NK-92 (cell line): ENCODE measurements around the gene KCNQ4.

Source experiments
- DNase-seq: peaks from one replicate; lab custom pipeline; 2025; ENCODE audit not compliant: unreplicated experiment; lab: John Stamatoyannopoulos, UW

Gene KCNQ4

GRCh38 chr1:40754201-40754600 lies 29.4 kb upstream of the KCNQ4 start:
- no peak for DNase-seq

DNA sequence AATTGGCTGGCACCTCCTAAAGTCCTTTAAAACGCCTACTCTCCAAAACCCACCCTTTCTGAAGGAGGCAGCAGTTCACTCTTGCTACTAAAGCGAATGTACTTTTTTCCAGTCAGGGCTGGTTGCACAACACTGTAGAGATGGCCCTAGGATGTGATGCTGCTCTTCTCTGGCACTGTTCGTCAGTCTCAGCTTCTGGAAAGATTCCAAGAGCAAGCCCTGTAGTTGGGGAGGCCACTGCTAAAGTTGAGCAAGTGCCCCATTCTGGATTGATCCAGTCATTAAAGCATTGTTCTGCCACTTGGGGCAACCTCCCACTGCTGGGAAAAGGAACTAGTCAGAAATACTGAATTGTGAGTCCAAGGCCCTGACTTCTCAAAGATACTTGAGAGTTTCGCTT lies 28.5 kb upstream of the KCNQ4 start:
- no peak for DNase-seq

DNA sequence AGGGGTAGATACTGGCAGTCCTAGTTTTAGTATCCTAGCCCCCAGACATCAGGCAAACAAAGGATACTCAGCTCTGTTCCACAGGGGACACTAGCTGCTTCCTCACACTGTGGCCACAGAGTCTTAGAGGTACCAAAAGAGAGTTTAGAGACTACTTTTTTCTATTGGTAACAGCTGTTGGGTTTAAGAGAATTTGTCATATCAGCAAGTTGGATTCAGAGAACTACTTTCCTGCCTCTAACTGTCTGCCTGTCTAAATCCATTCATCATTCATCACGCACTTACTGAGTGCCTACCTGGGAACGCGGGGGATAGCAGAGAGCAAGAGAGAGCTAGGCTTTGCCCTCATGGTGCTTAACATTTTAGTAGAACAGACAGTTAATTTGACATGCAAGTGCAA lies 27.1 kb upstream of the KCNQ4 start:
- DNase-seq, result no peak

GRCh38 chr1:40757084-40757483 lies 26.5 kb upstream of the KCNQ4 start:
- DNase-seq, result no peak

GRCh38 chr1:40758004-40758403 lies 25.6 kb upstream of the KCNQ4 start:
- DNase-seq, result no peak

- no peak for DNase-seq
These were observed 24.8 kb upstream of the KCNQ4 start for GRCh38 chr1:40758578-40759343.

DNA sequence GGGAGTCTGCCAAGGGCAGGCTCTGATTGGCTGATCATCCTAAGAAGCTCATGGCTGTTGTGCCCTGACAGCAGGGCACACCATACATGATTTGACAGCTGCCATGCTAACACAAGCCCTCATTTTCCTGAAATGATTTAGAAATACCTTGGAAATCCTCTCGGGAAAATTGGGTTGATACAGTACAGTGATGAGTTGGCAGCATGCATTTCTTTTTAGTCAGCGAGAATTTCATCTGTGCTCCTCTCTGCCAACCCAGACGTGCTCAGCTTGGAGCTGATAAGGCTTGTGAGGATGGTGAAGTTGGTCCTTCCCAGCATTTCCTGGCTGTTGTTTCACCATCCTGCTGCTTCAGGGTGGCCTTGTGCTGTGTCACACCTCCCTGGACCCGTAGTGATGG lies 22.6 kb upstream of the KCNQ4 start:
- no peak for DNase-seq

DNA sequence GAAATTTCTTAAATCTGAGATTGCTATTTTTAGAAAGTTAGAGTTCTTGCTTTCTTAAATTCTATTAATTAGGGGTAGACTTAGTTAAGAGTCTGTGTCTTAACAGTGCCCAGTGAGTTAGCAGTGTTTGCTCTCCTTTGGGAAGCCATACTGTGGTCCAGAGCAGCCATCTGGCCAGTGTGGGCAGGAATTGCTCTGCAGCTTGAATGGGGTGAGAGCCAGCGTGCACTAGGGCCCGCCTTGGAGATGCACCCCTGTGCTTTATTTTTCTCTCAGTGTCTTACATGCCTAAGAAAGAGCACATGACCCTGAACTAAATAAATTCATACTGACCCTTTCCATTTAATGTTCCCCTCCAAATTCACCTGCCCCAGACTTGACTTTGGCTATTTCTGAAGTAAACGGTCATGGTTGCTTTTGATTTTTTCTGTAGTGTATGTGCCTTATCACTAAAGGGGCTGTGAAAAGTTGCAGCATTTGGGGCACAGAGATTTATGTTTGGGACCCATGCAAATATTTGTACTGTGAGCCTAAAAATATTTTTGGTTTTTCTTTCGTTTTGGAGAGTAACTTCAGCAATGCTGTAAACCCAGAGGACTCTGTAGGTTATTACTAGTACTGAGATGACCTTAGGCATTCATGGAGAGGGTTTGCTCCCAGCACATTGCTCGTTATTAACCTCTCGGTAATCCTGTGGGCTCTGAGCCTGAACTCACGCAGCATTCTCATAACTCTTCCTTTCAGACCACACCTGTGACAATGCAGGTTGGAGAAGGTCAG lies 21.3 kb upstream of the KCNQ4 start:
- DNase-seq, result no peak

- no peak for DNase-seq
These were observed 19.6 kb upstream of the KCNQ4 start for GRCh38 chr1:40763742-40764532.

DNA sequence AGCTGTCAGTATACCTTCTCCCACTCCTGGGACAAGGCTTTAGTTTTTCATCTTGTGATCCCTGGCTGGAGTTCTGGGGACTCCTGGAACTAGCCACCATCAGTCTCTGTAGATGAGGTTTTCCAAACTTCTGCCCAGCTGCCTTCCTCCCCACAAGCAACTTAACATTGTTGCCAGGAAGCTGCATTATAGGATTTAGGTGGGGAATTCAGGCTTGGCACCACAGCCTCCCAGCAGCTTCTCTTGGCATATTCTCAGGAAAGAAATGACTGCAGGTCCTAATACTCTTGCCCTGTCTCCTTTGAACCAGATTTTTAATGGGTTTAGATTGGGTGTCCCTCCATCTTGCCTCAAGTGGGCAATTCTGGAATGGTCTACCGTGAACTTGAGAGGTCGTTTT lies 18.6 kb upstream of the KCNQ4 start:
- no peak for DNase-seq

- no peak for DNase-seq
These were observed 17.6 kb upstream of the KCNQ4 start for GRCh38 chr1:40766017-40766416.

DNA sequence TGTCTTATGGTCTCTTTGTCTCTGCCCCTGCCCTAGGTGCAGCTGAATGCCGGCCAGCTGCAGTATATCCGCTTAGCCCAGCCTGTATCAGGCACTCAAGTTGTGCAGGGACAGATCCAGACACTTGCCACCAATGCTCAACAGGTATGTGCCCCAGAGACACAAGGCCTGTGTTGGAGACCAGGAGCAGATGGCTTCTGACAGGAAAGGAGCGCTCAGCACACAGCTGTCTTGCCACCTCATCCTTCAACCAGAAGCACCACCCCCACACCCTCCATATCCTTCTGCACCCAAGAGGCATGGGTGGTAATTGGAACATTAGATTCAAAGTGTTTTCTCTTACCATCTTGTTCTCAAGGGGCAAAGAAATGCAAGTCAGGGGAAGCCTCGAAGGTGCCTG lies 17.0 kb upstream of the KCNQ4 start:
- no peak for DNase-seq

- no peak for DNase-seq
These were observed 15.2 kb upstream of the KCNQ4 start for GRCh38 chr1:40768146-40768990.

DNA sequence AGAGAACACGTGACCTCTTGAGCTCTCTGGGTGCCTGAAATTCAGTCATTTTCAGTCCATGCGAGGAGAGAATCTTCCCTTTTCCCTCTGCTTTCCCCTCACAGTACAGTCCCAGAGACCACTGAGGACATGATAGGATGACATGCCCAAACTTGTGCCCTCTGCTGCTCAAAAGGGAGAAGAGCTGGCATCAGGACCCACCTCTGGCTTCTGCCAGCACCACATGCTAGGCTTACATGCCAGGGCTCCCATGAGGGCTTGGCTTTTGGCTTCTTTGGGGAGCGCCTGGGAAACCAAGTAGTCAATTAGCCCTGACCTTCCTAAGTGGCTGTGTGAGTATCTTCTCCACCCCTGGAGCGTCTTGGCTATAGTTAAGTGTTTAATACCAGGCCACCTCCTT lies 13.8 kb upstream of the KCNQ4 start:
- no peak for DNase-seq

- DNase-seq, result no peak
These were observed 13.1 kb upstream of the KCNQ4 start for GRCh38 chr1:40770296-40771070.

GRCh38 chr1:40772146-40772955 lies 11.2 kb upstream of the KCNQ4 start:
- no peak for DNase-seq

- DNase-seq, result no peak
These were observed 9.8 kb upstream of the KCNQ4 start for GRCh38 chr1:40773748-40774265.

DNA sequence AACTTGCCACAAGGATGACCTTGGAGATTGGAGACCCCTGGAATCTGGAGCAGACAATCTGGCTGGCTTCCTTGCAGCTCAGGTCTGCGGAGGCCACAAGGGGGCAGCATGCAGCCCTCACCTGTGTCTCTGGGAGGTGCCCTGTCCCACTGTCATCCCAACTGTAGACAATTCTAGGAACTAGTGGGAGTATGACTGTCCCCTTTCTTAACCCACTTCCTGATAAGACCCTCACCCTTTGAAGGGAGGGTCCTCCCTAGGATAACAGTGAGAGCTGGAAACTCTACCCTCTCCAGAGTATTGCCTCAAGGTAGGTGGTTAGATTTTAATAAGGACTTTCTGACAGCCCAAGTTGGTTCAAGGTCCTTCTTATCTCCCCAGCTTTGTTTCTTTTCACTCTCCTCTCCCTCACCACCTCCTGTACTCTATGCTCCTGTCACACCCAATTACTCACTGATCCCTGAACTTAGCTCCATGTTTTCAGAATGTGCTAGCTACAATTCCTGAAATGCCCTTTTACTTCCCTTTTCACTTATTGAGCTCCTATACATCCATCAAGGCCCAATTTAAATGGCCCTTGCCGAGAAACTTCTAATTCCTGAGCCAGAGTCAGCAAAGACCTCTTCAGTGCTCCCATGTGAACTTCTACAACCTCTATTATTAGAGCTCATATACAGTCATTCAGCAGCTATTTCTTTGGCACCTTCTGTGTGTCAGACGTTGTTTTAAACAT lies 9.2 kb upstream of the KCNQ4 start:
- no peak for DNase-seq
